CD8-positive, alpha-beta memory T cell (primary cell): ENCODE measurements around the gene CD300LG. TPM values are rescaled to one million over a fixed set of nuclear protein-coding genes. Genes with fewer than 3 reads are reported as not detected.

Experiments used
- CTCF ChIA-PET: fragments of 350-600 bp; sonication (Branson Sonifier 250); formaldehyde crosslinking; loops from one replicate; lab custom pipeline; 2021; ENCODE audit warnings: antibody characterized with exemption; lab: Charles Lee
- POLR2A ChIA-PET: fragments of 350-600 bp; sonication (Branson Sonifier 250); formaldehyde crosslinking; loops from one replicate; lab custom pipeline; 2021; ENCODE audit warnings: antibody characterized with exemption; lab: Charles Lee
- DNase-seq, 5 donors: peaks; one replicate each; pipeline versions ENCODE4 v3.0.0 to v3.0.0-alpha.2; 2020 to 2022; ENCODE audit warnings: mixed read lengths in 1 of 5
- H3K27ac ChIP-seq: one replicate; pipeline ENCODE4 v1.7.0; 2013; ENCODE audit warnings: low read depth, mild to moderate bottlenecking, low read length, moderate library complexity
- H3K27me3 ChIP-seq: 2 replicates; pipeline ENCODE4 v1.7.0; 2013; ENCODE audit warnings: low read length, mild to moderate bottlenecking; ENCODE audit not compliant: insufficient read depth, poor library complexity, severe bottlenecking
- H3K36me3 ChIP-seq: 2 replicates; pipeline ENCODE4 v1.7.0; 2013; ENCODE audit warnings: mild to moderate bottlenecking, low read length, moderate library complexity; ENCODE audit not compliant: insufficient read depth
- H3K4me1 ChIP-seq: 2 replicates; pipeline ENCODE4 v1.7.0; 2013; ENCODE audit warnings: mild to moderate bottlenecking, low read length, moderate library complexity; ENCODE audit not compliant: insufficient read depth
- H3K4me3 ChIP-seq: 2 replicates; pipeline ENCODE4 v1.7.0; 2013; ENCODE audit warnings: mild to moderate bottlenecking, low read length
- H3K9me3 ChIP-seq: 2 replicates; pipeline ENCODE4 v1.7.0; 2013; ENCODE audit warnings: mild to moderate bottlenecking, low read length
- H3K27ac Mint-ChIP-seq, 8 donors: one replicate each; pipeline ENCODE4 v1.8.0; 2020 to 2021; ENCODE audit warnings: mixed read lengths in 8 of 8, mild to moderate bottlenecking in 6 of 8, inconsistent platforms in 3 of 8, moderate library complexity in 3 of 8
- H3K27me3 Mint-ChIP-seq, 2 donors: one replicate each; pipeline ENCODE4 v1.8.0; 2020 to 2021; ENCODE audit warnings: mixed read lengths in 2 of 2, mild to moderate bottlenecking in 1 of 2, moderate library complexity in 1 of 2
- H3K36me3 Mint-ChIP-seq, 3 donors: one replicate each; pipeline ENCODE4 v1.8.0; 2020 to 2021; ENCODE audit warnings: mixed read lengths in 3 of 3, inconsistent platforms in 1 of 3, mild to moderate bottlenecking in 1 of 3
- H3K4me1 Mint-ChIP-seq, 3 donors: one replicate each; pipeline ENCODE4 v1.8.0; 2020 to 2021; ENCODE audit warnings: mixed read lengths in 3 of 3, inconsistent platforms in 1 of 3, mild to moderate bottlenecking in 1 of 3
- H3K4me3 Mint-ChIP-seq, 7 donors: one replicate each; pipeline ENCODE4 v1.8.0; 2020 to 2021; ENCODE audit warnings: mixed read lengths in 7 of 7, mild to moderate bottlenecking in 6 of 7, moderate library complexity in 4 of 7, inconsistent platforms in 2 of 7
- H3K9me3 Mint-ChIP-seq, 5 donors: one replicate each; pipeline ENCODE4 v1.8.0; 2020 to 2022; ENCODE audit warnings: mixed read lengths in 5 of 5, mild to moderate bottlenecking in 3 of 5, moderate library complexity in 2 of 5, inconsistent platforms in 1 of 5
- polyA plus RNA-seq: library from polyadenylated mRNA; unstranded; fragments of 300-500 nt; fragmentation: Illumina TruSeq; gene quantifications from one replicate; pipeline ENCODE4 v1.2.3, GENCODE V29; 2021
- total RNA-seq, 2 experiments: library from RNA; stranded (reverse); gene quantifications; one replicate each; pipeline ENCODE4 v1.2.3, GENCODE V29; 2021

The CD300LG gene
- total and polyA plus RNA-seq, 3 experiments from 2014 or later, result not detected

DNA sequence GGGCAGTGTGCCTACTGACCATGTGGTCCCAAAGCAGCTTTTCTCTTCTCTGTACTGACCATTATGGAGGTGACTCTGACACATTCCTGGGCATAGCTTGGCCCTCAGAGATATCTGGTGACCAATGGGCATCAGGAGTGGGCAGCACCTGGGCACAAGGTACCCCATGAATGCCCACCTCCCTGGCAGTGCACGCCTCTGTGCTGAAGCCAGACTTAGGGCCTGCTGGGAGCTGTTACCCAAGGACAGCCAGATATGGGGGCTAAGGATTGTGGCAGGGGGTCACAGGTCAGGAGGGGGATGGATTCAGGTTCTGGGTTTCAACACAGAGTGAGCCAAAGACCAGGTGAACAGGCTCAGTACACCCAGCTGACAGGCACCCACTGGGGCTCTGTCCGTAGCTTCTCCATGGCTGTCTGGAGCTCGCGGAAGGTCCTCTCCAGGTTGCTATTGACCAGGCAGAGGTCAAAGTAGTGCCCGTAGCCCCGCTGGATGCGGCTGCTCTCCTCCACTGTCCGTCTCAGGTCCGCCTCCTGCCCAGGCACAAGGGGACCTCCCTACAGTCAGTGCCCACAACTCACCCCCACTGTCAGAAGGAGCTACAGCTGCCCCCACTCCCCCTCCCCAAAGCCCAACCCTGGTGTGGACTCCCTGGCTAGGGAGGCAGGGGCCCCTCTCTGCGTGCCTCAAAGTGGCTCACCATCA is 30.6 kb downstream of the CD300LG start:
- ChIA-PET CTCF (interaction anchor here (0.6 to 2.1 kb wide), 19 partner anchors 8 to 291 kb away, joined by 3 to 8 read pairs (median 4); partner anchors contain the start of gene CD300LG), POLR2A (interaction anchor here (0.7 kb wide), 1 partner anchor 115 kb away, joined by 3 read pairs; no protein-coding TSS in a partner anchor)
- Histone ChIP-seq H3K4me1 (no peaks in the 10 kb centered on the region), H3K9me3 (no peaks in the 10 kb centered on the region), H3K27ac (no peak overlapping the region), H3K4me3 (no peak overlapping the region), H3K27me3 (no peaks in the 10 kb centered on the region), H3K36me3 (no peaks in the 10 kb centered on the region)
- no peaks in the 10 kb centered on the region for H3K36me3 Mint-ChIP-seq
- no peak for DNase-seq
- H3K27ac Mint-ChIP-seq, result no peak overlapping the region
- peaks cover 4 to 13% of the 10 kb centered on the region in 2 donors for H3K27me3 Mint-ChIP-seq
- no peaks in the 10 kb centered on the region for H3K9me3 Mint-ChIP-seq
- H3K4me1 Mint-ChIP-seq, result peaks cover 0 to 2% (median 0%) of the 10 kb centered on the region in 3 donors
- H3K4me3 Mint-ChIP-seq, result no peak overlapping the region

DNA sequence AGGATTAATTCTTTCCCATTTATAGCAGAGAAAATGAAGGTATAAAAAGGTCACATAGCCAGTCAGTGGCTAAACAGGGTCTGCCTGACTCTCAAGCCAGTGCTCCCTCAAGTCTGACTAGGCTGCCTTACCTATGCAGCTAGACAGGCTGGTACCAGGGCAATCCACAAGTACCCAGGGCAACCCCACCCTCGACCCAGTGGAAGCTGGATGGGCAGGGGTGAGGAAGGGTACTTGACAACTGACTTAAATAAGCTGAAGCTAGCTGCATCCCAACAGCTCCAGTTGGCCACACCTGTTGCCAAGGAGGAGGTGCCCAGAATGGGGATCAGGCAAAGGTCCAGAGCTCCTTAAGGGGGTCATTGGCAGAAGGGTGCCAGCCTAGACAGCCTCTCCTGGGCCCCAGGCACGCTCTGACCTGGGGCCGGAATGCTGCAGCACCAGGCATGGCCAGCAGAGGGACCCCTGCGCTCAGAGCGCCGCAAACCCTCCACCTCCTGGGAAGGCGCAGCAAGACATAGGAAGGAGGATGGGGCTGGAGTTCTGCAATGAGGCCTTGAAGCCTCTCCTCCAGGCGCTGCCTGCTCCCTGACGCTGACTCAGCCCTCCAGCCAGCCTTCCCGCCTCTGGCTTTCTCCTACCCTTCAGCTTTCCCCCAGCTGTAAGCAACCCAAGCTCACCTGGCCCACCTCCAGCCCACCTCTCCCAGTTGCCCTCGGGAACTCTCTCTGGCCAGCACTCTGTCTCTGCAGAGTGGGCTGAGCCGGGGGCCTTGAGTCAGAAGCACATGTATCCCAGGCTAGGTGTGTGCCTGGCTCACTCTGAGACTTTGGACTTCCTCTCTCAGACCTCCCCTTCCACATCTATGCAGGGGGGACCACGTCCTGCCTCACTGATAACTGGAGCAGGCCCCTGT is 31.5 kb downstream of the CD300LG start:
- Histone ChIP-seq H3K9me3 (no peaks in the 10 kb centered on the region), H3K27me3 (no peaks in the 10 kb centered on the region), H3K4me1 (no peaks in the 10 kb centered on the region), H3K27ac (no peak overlapping the region), H3K4me3 (no peak overlapping the region), H3K36me3 (no peaks in the 10 kb centered on the region)
- peaks cover 2 to 8% of the 10 kb centered on the region in 2 donors for H3K27me3 Mint-ChIP-seq
- H3K36me3 Mint-ChIP-seq, result no peaks in the 10 kb centered on the region
- CTCF ChIA-PET, result interaction anchor here (0.6 to 2.1 kb wide), 21 partner anchors 9 to 290 kb away, joined by 3 to 8 read pairs (median 3); partner anchors contain the start of gene CD300LG
- H3K9me3 Mint-ChIP-seq, result no peaks in the 10 kb centered on the region
- H3K4me1 Mint-ChIP-seq, result peaks cover 0 to 2% (median 0%) of the 10 kb centered on the region in 3 donors
- POLR2A ChIA-PET, result no interaction called here
- H3K4me3 Mint-ChIP-seq, result no peak overlapping the region
- peak; percentile 16 to 62 (median 51) for DNase-seq
- peak overlapping the region in 2 of 8 donors; percentile 11 to 32 for H3K27ac Mint-ChIP-seq

- POLR2A ChIA-PET, result no interaction called here
- Histone ChIP-seq H3K4me3 (no peak overlapping the region), H3K4me1 (no peaks in the 10 kb centered on the region), H3K27me3 (no peaks in the 10 kb centered on the region), H3K36me3 (no peaks in the 10 kb centered on the region), H3K9me3 (no peaks in the 10 kb centered on the region), H3K27ac (no peak overlapping the region)
- H3K27ac Mint-ChIP-seq, result no peak overlapping the region
- no peak for DNase-seq
- H3K9me3 Mint-ChIP-seq, result no peaks in the 10 kb centered on the region
- H3K4me3 Mint-ChIP-seq, result no peak overlapping the region
- H3K36me3 Mint-ChIP-seq, result no peaks in the 10 kb centered on the region
- CTCF ChIA-PET, result interaction anchor here (1.0 to 2.0 kb wide), 11 partner anchors 9 to 150 kb away, joined by 3 to 8 read pairs (median 5); partner anchors contain the start of gene MPP2
- H3K27me3 Mint-ChIP-seq, result peaks cover 3 to 5% of the 10 kb centered on the region in 2 donors
- peaks cover 0 to 2% (median 0%) of the 10 kb centered on the region in 3 donors for H3K4me1 Mint-ChIP-seq
Measured at GRCh38 chr17:43879723-43880419, 32.9 kb downstream of the CD300LG start.

GRCh38 chr17:43880420-43880991 is 33.5 kb downstream of the CD300LG start:
- Histone ChIP-seq H3K9me3 (no peaks in the 10 kb centered on the region), H3K4me3 (no peak overlapping the region), H3K27me3 (no peaks in the 10 kb centered on the region), H3K4me1 (no peaks in the 10 kb centered on the region), H3K36me3 (no peaks in the 10 kb centered on the region), H3K27ac (no peak overlapping the region)
- peak in 2 of 5 donors; percentile 18 to 29 for DNase-seq
- H3K36me3 Mint-ChIP-seq, result no peaks in the 10 kb centered on the region
- ChIA-PET CTCF (interaction anchor here (1.0 to 1.7 kb wide), 9 partner anchors 9 to 149 kb away, joined by 3 to 8 read pairs (median 5); partner anchors contain the start of gene MPP2), POLR2A (no interaction called here)
- no peak overlapping the region for H3K27ac Mint-ChIP-seq
- no peaks in the 10 kb centered on the region for H3K9me3 Mint-ChIP-seq
- H3K27me3 Mint-ChIP-seq, result peaks cover 3 to 10% of the 10 kb centered on the region in 2 donors
- peaks cover 0 to 2% (median 0%) of the 10 kb centered on the region in 3 donors for H3K4me1 Mint-ChIP-seq
- no peak overlapping the region for H3K4me3 Mint-ChIP-seq

DNA sequence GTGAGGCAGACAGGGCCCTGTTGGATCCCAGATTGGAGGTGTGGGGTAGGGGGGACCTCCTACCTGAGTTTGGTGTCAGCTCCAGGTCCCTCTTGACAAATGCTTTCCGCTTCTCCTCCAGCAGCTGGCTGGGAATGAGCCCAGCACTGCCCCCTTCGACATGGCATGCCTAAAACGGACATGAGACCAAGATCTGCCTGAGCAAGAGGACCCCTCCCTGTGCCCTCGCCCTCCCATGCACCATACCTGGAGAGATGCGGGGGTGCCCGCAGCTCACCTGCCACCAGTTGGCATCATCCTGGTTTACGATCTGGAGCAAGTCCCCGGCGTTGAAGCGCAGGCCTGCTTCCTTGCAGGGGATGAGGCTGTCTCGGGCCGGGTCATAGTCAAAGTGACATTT is 34.2 kb downstream of the CD300LG start:
- Mint-ChIP-seq H3K27me3 (peaks cover 3 to 11% of the 10 kb centered on the region in 2 donors), H3K4me1 (peaks cover 0 to 2% (median 0%) of the 10 kb centered on the region in 3 donors)

DNA sequence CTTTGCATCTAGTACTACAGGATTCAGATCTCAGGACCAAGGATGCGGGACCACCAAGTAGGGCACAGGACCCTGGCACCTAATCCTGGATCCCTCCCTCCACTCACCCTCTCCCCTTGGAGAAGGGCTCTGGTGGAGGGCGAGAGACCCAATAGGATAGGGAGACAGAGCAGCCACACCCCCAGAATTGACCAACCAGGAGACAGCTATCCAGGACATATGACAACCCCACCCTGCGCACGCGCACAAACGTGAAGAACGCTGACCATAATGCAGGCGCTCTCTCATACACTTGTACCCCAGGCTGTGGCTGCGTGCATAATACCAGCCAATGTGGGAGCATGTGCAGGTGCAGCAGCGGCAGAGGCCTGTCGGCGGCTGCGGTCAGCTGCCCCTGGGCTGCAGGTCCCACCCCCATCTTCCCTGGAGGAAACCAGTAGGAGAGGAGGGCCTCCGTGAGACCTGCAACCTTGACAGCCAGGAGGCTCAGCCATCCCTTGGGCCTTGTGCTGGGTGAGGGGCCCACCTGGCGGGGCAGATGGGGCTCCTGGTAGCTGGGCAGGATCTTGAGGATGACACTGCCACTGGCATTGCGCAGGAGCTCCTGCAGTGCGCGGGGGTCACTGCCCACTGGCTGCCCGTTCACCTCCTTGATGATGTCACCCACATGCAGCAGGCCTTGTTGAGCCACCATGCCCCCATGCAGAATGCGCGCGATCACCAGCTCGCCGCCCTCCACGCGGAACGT is 35.0 kb downstream of the CD300LG start:
- Mint-ChIP-seq H3K36me3 (no peaks in the 10 kb centered on the region), H3K4me1 (peaks cover 0 to 2% (median 0%) of the 10 kb centered on the region in 3 donors), H3K27me3 (peaks cover 3 to 11% of the 10 kb centered on the region in 2 donors), H3K9me3 (no peaks in the 10 kb centered on the region), H3K4me3 (no peak overlapping the region), H3K27ac (no peak overlapping the region)
- ChIA-PET POLR2A (no interaction called here), CTCF (interaction anchor here (1.6 kb wide), 2 partner anchors 35 to 148 kb away, joined by 3 to 4 read pairs; no protein-coding TSS in a partner anchor)
- Histone ChIP-seq H3K36me3 (no peaks in the 10 kb centered on the region), H3K4me1 (no peaks in the 10 kb centered on the region), H3K27me3 (no peaks in the 10 kb centered on the region), H3K27ac (no peak overlapping the region), H3K9me3 (no peaks in the 10 kb centered on the region), H3K4me3 (no peak overlapping the region)
- DNase-seq, result no peak

More for the DNA sequence above, 34.2 kb downstream of the CD300LG start:
- H3K9me3 Mint-ChIP-seq, result no peaks in the 10 kb centered on the region
- Histone ChIP-seq H3K4me3 (no peak overlapping the region), H3K27ac (no peak overlapping the region), H3K27me3 (no peaks in the 10 kb centered on the region), H3K9me3 (no peaks in the 10 kb centered on the region), H3K36me3 (no peaks in the 10 kb centered on the region), H3K4me1 (no peaks in the 10 kb centered on the region)
- CTCF ChIA-PET, result interaction anchor here (1.1 to 1.7 kb wide), 7 partner anchors 8 to 149 kb away, joined by 3 to 8 read pairs (median 5); partner anchors contain the start of gene MPP2
- H3K4me3 Mint-ChIP-seq, result no peak overlapping the region
- POLR2A ChIA-PET, result no interaction called here
- H3K27ac Mint-ChIP-seq, result no peak overlapping the region
- H3K36me3 Mint-ChIP-seq, result no peaks in the 10 kb centered on the region
- no peak for DNase-seq
